Germinal center (tissue), 1 donor: Measurements from ENCODE around the gene FOXC1.

Source experiments
- DNase-seq: peaks from one replicate; pipeline ENCODE4 v3.0.0; 2012; ENCODE audit warnings: mixed read lengths, low spot score

Gene FOXC1

GRCh38 chr6:1600063-1600763 lies 9.5 kb upstream of the FOXC1 start:
- no peak for DNase-seq

- no peak for DNase-seq
Observed at GRCh38 chr6:1600764-1601157, 9.0 kb upstream of the FOXC1 start.

- no peak for DNase-seq
Observed at GRCh38 chr6:1601158-1602048, 8.3 kb upstream of the FOXC1 start.

- no peak for DNase-seq
Observed at GRCh38 chr6:1602049-1602713, 7.5 kb upstream of the FOXC1 start.

- DNase-seq: no peak
Observed at GRCh38 chr6:1603708-1604107, 6.0 kb upstream of the FOXC1 start.

GRCh38 chr6:1604158-1605003 lies 5.3 kb upstream of the FOXC1 start:
- DNase-seq: peak; percentile 73

- no peak for DNase-seq
Observed at GRCh38 chr6:1605004-1605892, 4.5 kb upstream of the FOXC1 start.

GRCh38 chr6:1605893-1606779 lies 3.6 kb upstream of the FOXC1 start:
- no peak for DNase-seq

GRCh38 chr6:1606780-1607515 lies 2.8 kb upstream of the FOXC1 start:
- DNase-seq: no peak

- no peak for DNase-seq
Observed at GRCh38 chr6:1607516-1608221, 2.0 kb upstream of the FOXC1 start.

- no peak for DNase-seq
Observed at GRCh38 chr6:1608222-1609040, 1.3 kb upstream of the FOXC1 start.

- DNase-seq: no peak
Observed at GRCh38 chr6:1609041-1609647, 571 bp upstream of the FOXC1 start.

GRCh38 chr6:1610497-1611321 lies 994 bp downstream of the FOXC1 start:
- DNase-seq: no peak

- peak; percentile 45 for DNase-seq
Observed at GRCh38 chr6:1611322-1611571, 1.5 kb downstream of the FOXC1 start.

GRCh38 chr6:1611572-1612298 lies 2.0 kb downstream of the FOXC1 start:
- no peak for DNase-seq
